HG03558 (cell line): Measurements from ENCODE around the gene ADIPOQ.
"Not testable (repeated sequence)": the region's sequence is repeated elsewhere in the genome, so short reads cannot be mapped to it uniquely, and the experiment has no call there.

Experiments
- ATAC-seq: cut with Tn5 transposase; IDR thresholded peaks from one replicate; pipeline ENCODE4 v1.9.1; 2021; ENCODE audit warnings: moderate number of reproducible peaks; ENCODE audit not compliant: unreplicated experiment; ENCODE audit errors: extremely low read depth

ADIPOQ gene

GRCh38 chr3:186896006-186896405 is 53.5 kb downstream of the ADIPOQ start:
- no peak for ATAC-seq

DNA sequence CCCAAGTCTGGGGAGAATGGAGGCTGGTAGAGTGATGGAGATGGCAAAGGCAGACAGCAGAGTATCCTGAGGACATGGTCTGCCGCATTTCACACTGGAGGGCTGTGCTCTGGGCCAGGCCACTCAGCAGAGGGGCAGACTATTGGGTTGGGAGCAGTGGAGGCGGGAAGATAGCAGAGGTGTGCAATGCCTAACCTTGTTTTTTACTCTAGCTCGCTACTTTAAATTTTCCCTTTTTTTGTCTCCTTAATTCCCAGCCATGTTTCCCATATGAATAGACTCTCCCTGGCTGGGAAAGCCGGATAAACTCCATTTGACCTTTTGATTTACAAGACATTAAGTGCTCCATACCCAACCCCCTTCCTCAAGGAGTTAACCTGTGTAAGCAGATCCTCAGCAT is 54.4 kb downstream of the ADIPOQ start:
- no peak for ATAC-seq

- no peak for ATAC-seq
These were observed 58.7 kb downstream of the ADIPOQ start for GRCh38 chr3:186901135-186901734.

DNA sequence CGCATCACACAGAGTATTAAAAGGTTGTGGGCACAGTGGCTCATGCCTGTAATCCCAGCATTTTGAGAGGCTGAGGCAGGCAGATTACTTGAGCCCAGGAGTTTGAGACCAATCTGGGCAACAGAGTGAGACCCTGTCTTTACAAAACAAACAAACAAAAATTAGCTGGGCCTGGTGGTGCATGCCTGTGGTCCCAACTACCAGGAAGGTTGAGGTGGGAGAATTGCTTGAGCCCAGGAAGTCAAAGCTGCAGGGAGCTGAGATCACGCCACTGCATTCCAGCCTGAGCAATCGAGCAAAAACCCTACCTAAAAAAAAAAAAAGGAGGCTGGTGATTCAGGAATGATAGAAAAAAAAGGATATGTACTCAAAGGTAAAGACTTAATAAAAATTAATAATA is 59.6 kb downstream of the ADIPOQ start:
- ATAC-seq = no peak

GRCh38 chr3:186902713-186903112 is 60.2 kb downstream of the ADIPOQ start:
- no peak for ATAC-seq

GRCh38 chr3:186903676-186904075 is 61.2 kb downstream of the ADIPOQ start:
- ATAC-seq = not testable (repeated sequence)

DNA sequence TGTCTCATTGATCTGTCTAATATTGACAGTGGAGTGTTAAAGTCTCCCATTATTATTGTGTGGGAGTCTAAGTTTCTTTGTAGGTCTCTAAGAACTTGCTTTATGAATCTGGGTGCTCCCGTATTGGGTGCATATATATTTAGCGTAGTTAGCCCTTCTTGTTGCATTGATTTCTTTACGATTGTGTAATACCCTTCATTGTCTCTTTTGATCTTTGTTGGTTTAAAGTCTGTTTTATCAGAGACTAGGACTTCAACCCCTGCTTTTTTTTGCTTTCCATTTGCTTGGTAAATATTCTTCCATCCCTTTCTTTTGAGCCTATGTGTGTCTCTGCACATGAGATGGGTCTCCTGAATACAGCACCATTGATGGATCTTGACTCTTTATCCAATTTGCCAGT is 64.6 kb downstream of the ADIPOQ start:
- not testable (repeated sequence) for ATAC-seq
